22Rv1 (cell line): ENCODE results near the gene MEIKIN.

Source experiments
- CTCF ChIP-seq: fragments of 450-650 bp; IDR thresholded peaks from 2 replicates; pipeline ENCODE4 v1.5.1; 2017; ENCODE audit warnings: mild to moderate bottlenecking
- ZFX ChIP-seq: fragments of 450-650 bp; IDR thresholded peaks from 2 replicates; pipeline ENCODE4 v1.6.1; 2017; ENCODE audit warnings: antibody characterized with exemption, borderline replicate concordance

- no peak for TF ChIP-seq CTCF
- no peak for TF ChIP-seq ZFX
These were observed 34.4 kb upstream of the MEIKIN start for GRCh38 chr5:131979816-131980215.
